HepG2 (cell line): ENCODE results near the gene CDKN1C. TPM values are rescaled to one million over a fixed set of nuclear protein-coding genes. Genes with fewer than 3 reads are reported as not detected.

Experiments
- AHR ChIP-seq: IDR thresholded peaks from 2 replicates; pipeline ENCODE4 v1.6.1; 2018; ENCODE audit warnings: missing genetic modification reagents, missing compliant biosample characterization
- BRD4 ChIP-seq: sonication (generic); formaldehyde crosslinking; IDR thresholded peaks from 2 replicates; pipeline ENCODE4 v1.4.0; 2020; ENCODE audit warnings: missing genetic modification reagents
- CBX5 ChIP-seq: sonication (generic); formaldehyde crosslinking; IDR thresholded peaks from 2 replicates; pipeline ENCODE4 v1.4.0; 2020; ENCODE audit warnings: missing genetic modification reagents, borderline replicate concordance
- GABPB1 ChIP-seq: IDR thresholded peaks from 2 replicates; pipeline ENCODE4 v1.6.1; 2016; ENCODE audit warnings: mild to moderate bottlenecking, missing genetic modification reagents, moderate library complexity, missing compliant biosample characterization
- KDM2A ChIP-seq: sonication (generic); formaldehyde crosslinking; IDR thresholded peaks from 2 replicates; pipeline ENCODE4 v1.4.0; 2020; ENCODE audit warnings: low read depth, missing genetic modification reagents, borderline replicate concordance
- KDM4B ChIP-seq: sonication (generic); formaldehyde crosslinking; IDR thresholded peaks from 2 replicates; pipeline ENCODE4 v1.4.0; 2020; ENCODE audit warnings: missing genetic modification reagents
- LCORL ChIP-seq, 2 experiments: fragments of 450-650 bp in 1 of 2; sonication (generic) in 1 of 2; formaldehyde crosslinking in 1 of 2; IDR thresholded peaks; 2 replicates each; pipeline versions ENCODE4 v1.5.0 to v1.6.1; 2017 to 2020; ENCODE audit warnings: antibody characterized with exemption in 1 of 2, missing genetic modification reagents in 1 of 2
- NFE2L2 ChIP-seq: fragments of 150-350 bp; IDR thresholded peaks from 2 replicates; pipeline ENCODE4 v1.6.1; 2014; ENCODE audit warnings: low read length
- RAD51 ChIP-seq: fragments of 450-650 bp; IDR thresholded peaks from 2 replicates; pipeline ENCODE4 v1.6.1; 2016; ENCODE audit warnings: borderline replicate concordance
- RFXAP ChIP-seq: sonication (generic); formaldehyde crosslinking; IDR thresholded peaks from 2 replicates; pipeline ENCODE4 v1.4.0; 2020; ENCODE audit warnings: missing genetic modification reagents, borderline replicate concordance
- SAP130 ChIP-seq: IDR thresholded peaks from 2 replicates; pipeline ENCODE4 v1.6.1; 2016; ENCODE audit warnings: low read depth
- SP2 ChIP-seq: sonication (generic); formaldehyde crosslinking; IDR thresholded peaks from 2 replicates; pipeline ENCODE4 v1.5.1; 2020; ENCODE audit warnings: mild to moderate bottlenecking, missing genetic modification reagents
- SSRP1 ChIP-seq: IDR thresholded peaks from 2 replicates; pipeline ENCODE4 v1.6.1; 2016; ENCODE audit warnings: control low read depth
- ZBTB38 ChIP-seq: sonication (generic); formaldehyde crosslinking; IDR thresholded peaks from 2 replicates; pipeline ENCODE4 v1.5.1; 2020; ENCODE audit warnings: mild to moderate bottlenecking, missing genetic modification reagents
- ZNF263 ChIP-seq: sonication (generic); formaldehyde crosslinking; IDR thresholded peaks from 2 replicates; pipeline ENCODE4 v1.4.0; 2020; ENCODE audit warnings: missing genetic modification reagents
- ZNF317 ChIP-seq: sonication (generic); formaldehyde crosslinking; IDR thresholded peaks from 2 replicates; pipeline ENCODE4 v1.5.0; 2020; ENCODE audit warnings: mild to moderate bottlenecking, missing genetic modification reagents
- ZNF441 ChIP-seq: sonication (generic); formaldehyde crosslinking; IDR thresholded peaks from 2 replicates; pipeline ENCODE4 v1.7.0; 2021; ENCODE audit warnings: missing genetic modification reagents, borderline replicate concordance
- ZNF552 ChIP-seq: sonication (generic); formaldehyde crosslinking; IDR thresholded peaks from 2 replicates; pipeline ENCODE4 v1.9.0; 2022; ENCODE audit warnings: missing genetic modification reagents, mild to moderate bottlenecking, borderline replicate concordance
- ZNF678 ChIP-seq: sonication (generic); formaldehyde crosslinking; IDR thresholded peaks from 2 replicates; pipeline ENCODE4 v1.4.0; 2020; ENCODE audit warnings: mild to moderate bottlenecking, missing genetic modification reagents
- ZNF709 ChIP-seq: sonication (generic); formaldehyde crosslinking; IDR thresholded peaks from 2 replicates; pipeline ENCODE4 v1.5.0; 2020; ENCODE audit warnings: mild to moderate bottlenecking, missing genetic modification reagents
- ZNF75D ChIP-seq: sonication (generic); formaldehyde crosslinking; IDR thresholded peaks from 2 replicates; pipeline ENCODE4 v1.8.1; 2023; ENCODE audit warnings: missing genetic modification reagents, mild to moderate bottlenecking, borderline replicate concordance
- polyA plus RNA-seq, 8 experiments: library from polyadenylated mRNA; depleted of rRNA in 3 of 8; stranded (reverse) in 7 of 8; unstranded in 1 of 8; fragments of >200 nt; fragmentation: Illumina TruSeq in 4 of 8; extraction: Trizol in 4 of 8; gene quantifications; 2 replicates each; pipeline versions ENCODE4 v1.2.1 to v1.2.3, GENCODE V29; 2011 to 2016; ENCODE audit warnings: low read depth in 4 of 8, missing spikeins in 1 of 8, mixed read lengths in 1 of 8; ENCODE audit not compliant: insufficient read depth in 1 of 8
- total RNA-seq, 5 experiments: library from RNA; depleted of rRNA; stranded (reverse); fragments of >200 nt; fragmentation: Illumina TruSeq; extraction: Trizol; gene quantifications; 2 replicates each; pipeline ENCODE4 v1.2.3, GENCODE V29; 2016; ENCODE audit warnings: low read depth in 1 of 5
- TF ChIP-seq, protein P1 (sequence below): sonication (generic); formaldehyde crosslinking; conservative IDR thresholded peaks from 2 replicates; pipeline ENCODE4 v1.8.0; 2022; ENCODE audit warnings: mild to moderate bottlenecking, moderate library complexity, missing genetic modification reagents
- TF ChIP-seq, protein P2 (sequence below): IDR thresholded peaks from 2 replicates; pipeline ENCODE4 v1.6.1; 2016; ENCODE audit warnings: mild to moderate bottlenecking

The CDKN1C gene
- total and polyA plus RNA-seq, 2 of the 13 experiments (the other 11 are each of a cell fraction or from before 2014, with no cell fraction given) = not detected

DNA sequence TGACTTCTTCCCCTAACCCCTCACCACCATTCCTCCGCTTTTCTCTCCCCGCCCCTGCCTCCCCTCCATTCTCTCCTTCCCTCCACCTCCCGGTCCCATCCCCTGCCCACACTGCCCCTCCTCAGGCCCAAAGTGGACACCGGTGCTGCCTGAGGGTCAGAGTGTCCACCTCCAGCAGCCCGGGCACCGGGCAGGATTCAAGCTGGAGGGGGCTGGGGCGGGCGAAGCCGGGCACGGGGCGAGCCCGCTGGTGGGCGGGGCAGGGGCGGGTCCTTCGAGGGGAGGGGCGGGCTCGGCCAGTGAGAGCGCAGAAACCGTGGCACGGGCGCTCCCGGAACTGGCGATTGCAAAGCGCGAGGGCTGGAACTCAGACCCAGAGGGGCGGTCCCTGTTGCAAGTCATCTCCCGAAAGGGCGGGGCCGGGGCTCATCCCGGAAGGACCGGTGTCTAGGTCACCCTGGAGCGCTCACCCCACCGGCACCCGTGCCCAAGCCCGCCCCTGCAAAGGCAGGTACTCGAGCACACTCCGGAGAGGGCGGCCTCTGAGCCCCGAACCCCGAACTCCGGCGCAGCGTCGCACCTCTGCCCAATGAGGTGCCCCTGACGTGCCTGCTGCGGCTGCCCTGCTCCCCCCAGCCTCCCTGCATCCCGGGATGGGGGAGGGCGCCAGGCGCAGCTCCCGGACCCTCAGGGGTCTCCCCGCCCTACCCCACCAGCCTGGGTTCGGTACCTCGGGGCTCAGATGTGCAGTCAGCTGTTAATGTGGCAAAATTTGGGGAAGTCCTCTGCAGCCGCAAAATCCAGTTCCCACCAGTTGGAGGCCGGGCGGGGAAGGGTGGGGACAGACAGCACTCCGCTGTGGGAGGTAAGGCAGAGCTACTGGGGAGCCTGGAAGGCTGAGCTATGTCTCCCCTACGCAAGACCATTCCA, 16.5 kb upstream of the CDKN1C start (continued):
- TF ChIP-seq KDM2A (no peak; the same call in 1 of the 2 replicates), ZNF552 (no peak), GABPB1 (CRISPR knock-in tag) (peak; percentile 75), ZNF263 (CRISPR knock-in tag) (no peak), SP2 (CRISPR knock-in tag) (peak; percentile 38; the same call in 1 of the 2 replicates), ZNF75D (CRISPR knock-in tag) (no peak), SAP130 (CRISPR knock-in tag) (peak; percentile 88), BRD4 (CRISPR knock-in tag) (no peak), RAD51 (no peak), ZNF678 (CRISPR knock-in tag) (no peak), NFE2L2 (peak; percentile 9; the same call in 1 of the 2 replicates), KDM4B (CRISPR knock-in tag) (no peak), RFXAP (CRISPR knock-in tag) (0 out of 2 replicates have a peak, but pooled peaks have one; percentile 4), ZBTB38 (CRISPR knock-in tag) (no peak), ZNF317 (CRISPR knock-in tag) (0 out of 2 replicates have a peak, but pooled peaks have one; percentile 36), ZNF441 (CRISPR knock-in tag) (no peak), ZNF709 (CRISPR knock-in tag) (0 out of 2 replicates have a peak, but pooled peaks have one; percentile 18), AHR (CRISPR knock-in tag) (no peak), LCORL (IDR thresholded peaks at IDR 0.05) (no peak), LCORL (CRISPR knock-in tag; IDR thresholded peaks at IDR 0.05) (0 out of 2 replicates have a peak, but pooled peaks have one; percentile 17), SSRP1 (CRISPR knock-in tag) (no peak), CBX5 (no peak)
- TF ChIP-seq, protein P1, sequence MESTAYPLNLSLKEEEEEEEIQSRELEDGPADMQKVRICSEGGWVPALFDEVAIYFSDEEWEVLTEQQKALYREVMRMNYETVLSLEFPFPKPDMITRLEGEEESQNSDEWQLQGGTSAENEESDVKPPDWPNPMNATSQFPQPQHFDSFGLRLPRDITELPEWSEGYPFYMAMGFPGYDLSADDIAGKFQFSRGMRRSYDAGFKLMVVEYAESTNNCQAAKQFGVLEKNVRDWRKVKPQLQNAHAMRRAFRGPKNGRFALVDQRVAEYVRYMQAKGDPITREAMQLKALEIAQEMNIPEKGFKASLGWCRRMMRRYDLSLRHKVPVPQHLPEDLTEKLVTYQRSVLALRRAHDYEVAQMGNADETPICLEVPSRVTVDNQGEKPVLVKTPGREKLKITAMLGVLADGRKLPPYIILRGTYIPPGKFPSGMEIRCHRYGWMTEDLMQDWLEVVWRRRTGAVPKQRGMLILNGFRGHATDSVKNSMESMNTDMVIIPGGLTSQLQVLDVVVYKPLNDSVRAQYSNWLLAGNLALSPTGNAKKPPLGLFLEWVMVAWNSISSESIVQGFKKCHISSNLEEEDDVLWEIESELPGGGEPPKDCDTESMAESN (CRISPR knock-in tag) = 0 out of 2 replicates have a peak, but pooled peaks have one; percentile 50
- TF ChIP-seq, protein P2, sequence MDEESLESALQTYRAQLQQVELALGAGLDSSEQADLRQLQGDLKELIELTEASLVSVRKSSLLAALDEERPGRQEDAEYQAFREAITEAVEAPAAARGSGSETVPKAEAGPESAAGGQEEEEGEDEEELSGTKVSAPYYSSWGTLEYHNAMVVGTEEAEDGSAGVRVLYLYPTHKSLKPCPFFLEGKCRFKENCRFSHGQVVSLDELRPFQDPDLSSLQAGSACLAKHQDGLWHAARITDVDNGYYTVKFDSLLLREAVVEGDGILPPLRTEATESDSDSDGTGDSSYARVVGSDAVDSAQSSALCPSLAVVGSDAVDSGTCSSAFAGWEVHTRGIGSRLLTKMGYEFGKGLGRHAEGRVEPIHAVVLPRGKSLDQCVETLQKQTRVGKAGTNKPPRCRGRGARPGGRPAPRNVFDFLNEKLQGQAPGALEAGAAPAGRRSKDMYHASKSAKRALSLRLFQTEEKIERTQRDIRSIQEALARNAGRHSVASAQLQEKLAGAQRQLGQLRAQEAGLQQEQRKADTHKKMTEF (CRISPR knock-in tag) = peak; percentile 40; the same call in 1 of the 2 replicates
